Tracheal epithelial cell (primary cell): Measurements from ENCODE around the gene STK39. TPM values are rescaled to one million over a fixed set of nuclear protein-coding genes. Genes with fewer than 3 reads are reported as not detected.

Source experiments
- total RNA-seq: library from RNA; depleted of rRNA; stranded (reverse); fragments of >200 nt; gene quantifications from 2 replicates; pipeline ENCODE4 v1.2.1, GENCODE V29; 2014

Gene STK39
- total RNA-seq: 9.4 and 19.2 TPM in 2 replicates

DNA sequence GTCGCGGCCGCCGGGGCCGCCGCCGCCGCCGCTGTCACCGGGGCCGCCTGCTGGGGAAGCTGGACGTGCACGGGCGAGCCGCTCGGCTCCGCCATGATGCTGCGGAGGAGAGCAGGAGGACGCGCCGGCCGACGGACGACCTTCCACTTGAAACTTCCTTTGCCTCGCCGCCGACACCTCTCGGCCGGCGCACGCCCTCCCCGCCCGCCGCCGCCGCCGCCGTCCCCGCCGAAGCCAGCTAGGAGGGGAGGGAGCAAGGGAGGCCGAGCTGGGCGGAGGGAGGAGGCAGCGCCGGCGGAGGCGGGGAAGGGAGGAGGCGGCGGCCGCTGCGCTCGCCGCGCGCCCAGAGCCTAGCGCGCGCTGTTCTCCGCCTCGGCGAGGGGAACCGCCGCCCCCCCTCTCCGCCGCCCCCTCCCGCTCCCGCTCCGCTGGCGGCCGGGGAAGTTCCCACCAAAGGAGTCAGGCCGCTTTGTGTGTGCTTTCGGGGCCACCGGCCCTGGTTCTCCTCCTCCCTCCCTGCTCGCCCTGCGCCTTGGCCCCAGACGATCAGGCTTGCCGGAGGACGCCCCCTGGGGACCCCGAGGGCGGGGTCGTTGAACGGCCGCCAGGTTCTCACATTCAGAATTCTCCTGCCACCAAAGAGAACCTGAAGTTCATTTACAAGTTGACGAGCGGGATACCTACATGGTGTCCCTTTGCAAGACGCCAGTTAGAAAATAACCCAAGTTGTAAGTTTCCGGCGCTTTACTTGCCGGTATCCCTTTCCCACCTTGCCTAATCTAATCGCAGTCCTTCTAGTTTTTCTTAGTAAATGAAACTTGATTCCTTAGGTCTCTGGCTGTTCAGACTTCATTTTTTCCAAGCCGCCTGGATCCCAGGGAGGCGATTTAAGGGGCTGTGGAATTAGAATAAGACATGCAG is at the start of gene STK39:
TSS of gene STK39 (minus strand) at position 255 of the 921 bp plus-strand sequence. CDS start at position 95, 160 bp downstream.

Other genes with a start within 250 kb of the STK39 start
- 32.0 and 60.7 TPM in 2 replicates for gene CERS6, start 208.7 kb upstream of the STK39 start, total RNA-seq